ENCODE data around the gene RPS16.

Gene RPS16

GRCh38 chr19:39422020-39422419 lies 13.7 kb downstream of the RPS16 start:
- no peak for DNase-seq (ENCODE audit: low read depth)

- DNase-seq (ENCODE audit: low read depth) = no peak
Measured at GRCh38 chr19:39420769-39421168, 15.0 kb downstream of the RPS16 start.

GRCh38 chr19:39419003-39419402 lies 16.7 kb downstream of the RPS16 start:
- DNase-seq (ENCODE audit: low read depth) = no peak

- no peak for DNase-seq (ENCODE audit: low read depth)
Measured at GRCh38 chr19:39417463-39418181, 18.1 kb downstream of the RPS16 start.

- no peak for DNase-seq (ENCODE audit: low read depth)
Measured at GRCh38 chr19:39416152-39417120, 19.3 kb downstream of the RPS16 start.

- DNase-seq (ENCODE audit: low read depth) = no peak
Measured at GRCh38 chr19:39415111-39416046, 20.4 kb downstream of the RPS16 start.

- DNase-seq (ENCODE audit: low read depth) = no peak
Measured at GRCh38 chr19:39413911-39414608, 21.7 kb downstream of the RPS16 start.

GRCh38 chr19:39413272-39413910 lies 22.4 kb downstream of the RPS16 start:
- DNase-seq (ENCODE audit: low read depth) = no peak

- DNase-seq (ENCODE audit: low read depth) = no peak
Measured at GRCh38 chr19:39412867-39413271, 22.9 kb downstream of the RPS16 start.

- peak; percentile 98 for DNase-seq (ENCODE audit: low read depth)
Measured at GRCh38 chr19:39412100-39412866, 23.5 kb downstream of the RPS16 start, which contains the start of gene PLEKHG2. Gene PLEKHG2 (plus strand): TSS chr19:39412669. CDS start chr19:39414087, 1,418 bp downstream.

- no peak for DNase-seq (ENCODE audit: low read depth)
Measured at GRCh38 chr19:39411832-39412099, 24.0 kb downstream of the RPS16 start.

- no peak for DNase-seq (ENCODE audit: low read depth)
Measured at GRCh38 chr19:39411081-39411831, 24.5 kb downstream of the RPS16 start.

GRCh38 chr19:39410831-39411080 lies 25.0 kb downstream of the RPS16 start:
- DNase-seq (ENCODE audit: low read depth) = no peak

- peak; percentile 60 for DNase-seq (ENCODE audit: low read depth)
Measured at GRCh38 chr19:39410017-39410830, 25.5 kb downstream of the RPS16 start.

- peak; percentile 49 for DNase-seq (ENCODE audit: low read depth)
Measured at GRCh38 chr19:39409208-39410016, 26.3 kb downstream of the RPS16 start.

- no peak for DNase-seq (ENCODE audit: low read depth)
Measured at GRCh38 chr19:39408392-39409207, 27.1 kb downstream of the RPS16 start.

All from CMK (cell line).